GM18517 (cell line): ENCODE results near the gene TBP.

Experiments
- ATAC-seq: cut with Tn5 transposase; IDR thresholded peaks from one replicate; pipeline ENCODE4 v1.9.1; 2021; ENCODE audit warnings: mild to moderate bottlenecking, moderate library complexity; ENCODE audit not compliant: unreplicated experiment

Gene TBP

DNA sequence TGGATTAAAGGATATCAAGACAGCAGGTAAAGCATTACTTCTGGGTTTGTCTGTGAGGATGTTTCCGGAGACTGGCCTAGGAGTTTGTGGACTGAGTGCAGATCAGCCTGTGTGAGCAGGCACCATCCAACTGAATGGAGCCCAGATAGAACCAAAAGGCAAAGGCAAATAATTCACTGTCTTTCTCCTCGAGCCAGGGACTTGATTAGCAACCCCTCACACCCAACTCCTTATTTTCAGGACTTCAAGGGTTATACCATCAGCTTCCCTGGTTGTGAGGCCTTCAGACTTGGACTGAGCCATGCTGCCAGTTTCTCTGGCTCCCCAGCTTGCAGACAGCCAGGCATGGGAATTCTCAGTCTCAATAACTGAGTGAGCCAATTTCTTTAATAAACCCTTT is 20.4 kb upstream of the TBP start:
- no peak for ATAC-seq

DNA sequence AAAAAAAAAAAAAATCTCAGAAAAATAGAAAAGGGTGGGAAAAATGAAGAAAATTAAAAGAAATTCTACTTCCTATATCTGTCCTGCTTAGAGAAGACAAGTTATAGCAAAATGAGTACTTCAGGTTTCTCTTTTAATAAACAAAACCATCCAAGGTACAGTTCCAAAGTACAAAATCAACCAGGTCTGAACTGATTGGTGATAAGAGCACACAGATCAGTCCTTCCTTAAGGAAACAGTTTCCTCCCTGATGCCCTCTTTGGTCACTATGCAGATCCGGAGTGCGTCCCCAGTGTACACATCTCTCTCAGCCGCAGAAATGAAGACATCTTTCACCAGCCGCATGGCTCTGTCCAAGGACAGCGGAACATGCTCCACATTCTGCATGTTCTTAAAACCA is 19.2 kb upstream of the TBP start:
- no peak for ATAC-seq

DNA sequence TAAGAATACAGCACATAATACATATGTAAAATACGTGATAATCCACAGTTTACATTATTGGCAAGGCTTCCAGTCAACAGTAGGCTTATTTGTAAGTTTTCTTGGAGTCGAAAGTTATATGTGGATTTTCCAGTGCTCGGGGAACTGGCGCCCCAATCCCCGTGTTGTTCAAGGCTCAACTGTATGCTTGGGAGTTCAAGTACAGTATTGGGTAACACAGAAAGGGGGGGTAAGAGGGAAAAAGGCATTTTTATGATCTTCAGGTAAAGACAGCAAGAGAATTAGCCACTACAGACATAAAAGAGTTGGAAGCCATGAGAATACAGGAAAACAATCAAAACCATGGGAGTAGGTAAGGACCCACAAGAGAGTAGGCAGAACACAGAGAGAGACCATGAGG is 17.5 kb upstream of the TBP start:
- no peak for ATAC-seq

DNA sequence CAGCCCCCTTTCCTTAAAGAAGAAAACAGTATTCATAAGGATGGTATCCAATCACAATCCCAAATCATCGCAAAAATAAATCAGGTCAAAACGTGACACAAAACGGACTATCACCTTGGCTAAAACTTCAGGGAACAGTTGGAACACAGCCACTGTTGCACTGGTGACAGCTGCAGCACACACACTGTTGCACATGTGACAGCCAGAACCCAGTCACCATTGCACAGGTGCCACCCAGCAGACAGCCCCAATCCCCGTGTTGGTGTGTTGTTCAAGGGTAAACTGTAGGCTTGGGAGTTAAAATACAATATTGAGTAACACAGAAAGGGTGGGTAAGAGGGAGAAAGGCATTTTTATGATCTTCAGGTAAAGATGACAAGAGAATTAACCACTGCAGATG is 16.8 kb upstream of the TBP start:
- ATAC-seq: no peak

DNA sequence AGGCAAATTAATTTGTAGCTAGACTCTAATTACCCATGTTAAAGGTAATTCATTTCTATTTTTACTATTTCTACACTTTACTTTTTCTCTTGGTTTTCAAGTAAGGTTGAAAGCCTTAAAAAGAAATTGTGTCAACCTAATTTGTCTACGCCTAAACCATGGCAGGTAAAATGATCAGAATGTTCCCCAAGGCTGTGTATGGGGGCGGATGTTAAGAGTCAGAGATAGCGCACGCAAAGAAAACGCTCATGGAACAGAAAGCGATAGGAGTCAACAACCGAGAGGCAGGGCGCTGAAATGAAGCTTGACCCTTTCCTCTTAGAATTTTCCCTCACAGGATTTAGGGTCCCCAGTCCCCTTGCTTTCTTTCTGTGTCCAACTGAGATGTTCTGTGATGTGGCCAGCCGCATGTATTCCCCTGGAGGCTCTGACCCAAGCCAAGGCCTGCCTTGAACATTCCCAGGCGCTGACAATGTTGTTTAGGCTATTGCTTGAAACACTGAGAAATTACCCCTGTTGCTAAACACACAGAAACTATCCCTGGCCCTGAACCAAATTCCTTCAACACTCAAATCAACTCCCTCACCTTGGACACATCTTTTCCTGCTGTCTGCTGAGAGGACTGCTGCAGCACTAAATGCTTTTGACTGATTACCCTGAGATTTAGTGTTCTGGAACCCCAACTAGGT is 12.0 kb upstream of the TBP start:
- ATAC-seq: no peak

DNA sequence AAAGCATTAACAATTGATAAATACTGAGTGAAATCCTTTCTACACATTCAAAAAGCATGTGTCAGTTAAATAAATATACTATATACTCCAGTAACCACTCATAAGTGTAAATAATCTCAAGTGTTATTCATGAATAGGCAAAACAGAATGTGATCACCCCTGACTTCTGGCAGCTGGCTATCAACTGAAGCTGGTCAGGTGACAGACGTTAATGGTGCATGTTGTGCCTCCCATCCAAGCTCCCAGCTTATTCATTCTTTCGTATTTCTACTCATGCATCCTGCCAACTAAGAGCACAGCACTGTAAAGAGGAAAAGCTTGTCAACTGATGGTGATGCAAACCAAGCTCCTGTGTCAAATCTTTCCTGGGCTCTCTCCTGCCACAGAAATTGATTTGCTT is 8.8 kb upstream of the TBP start:
- ATAC-seq: no peak

DNA sequence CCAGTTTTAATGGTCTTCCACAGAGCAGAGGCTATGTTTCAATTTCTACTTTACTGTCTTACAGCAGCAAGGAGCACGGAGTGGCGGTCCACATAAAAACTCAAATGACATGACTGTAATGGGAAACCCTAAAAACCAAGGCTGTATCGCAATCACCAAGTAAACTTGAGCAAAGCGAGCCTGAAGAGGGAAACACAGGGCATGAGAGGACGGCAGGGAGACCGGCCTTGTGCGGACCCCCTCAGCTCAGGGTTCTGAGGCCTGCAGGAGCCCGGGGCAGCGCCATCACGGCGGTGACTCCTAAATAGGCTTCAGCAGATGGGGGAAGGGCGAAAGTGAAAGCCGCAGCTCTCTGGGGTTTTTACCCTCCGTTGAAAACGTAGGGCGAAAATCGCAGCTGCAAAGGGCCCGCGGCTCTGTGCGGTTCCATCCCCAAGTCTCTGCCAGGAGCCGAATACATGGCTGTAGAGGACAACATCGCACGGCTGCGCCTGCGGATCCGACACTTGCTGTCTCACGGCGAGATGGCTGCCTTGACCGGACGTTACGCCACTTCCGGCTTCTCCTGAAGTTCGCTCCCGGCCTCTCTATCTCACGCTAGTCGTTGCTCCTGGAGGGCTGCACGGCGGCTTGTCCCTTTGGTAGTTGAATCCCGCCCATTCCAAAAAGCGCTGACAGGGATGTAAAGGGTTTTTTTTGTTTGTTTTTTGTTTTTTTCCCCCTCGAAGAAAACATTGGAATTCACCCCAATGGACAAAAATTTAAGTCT is 1.2 kb upstream of the TBP start, which contains the start of gene PSMB1:
Gene PSMB1, minus strand, starts transcription at position 543 of the 769 bp plus-strand sequence. Its CDS starts 65 bp downstream, at position 478.
- peak; percentile 48 for ATAC-seq

DNA sequence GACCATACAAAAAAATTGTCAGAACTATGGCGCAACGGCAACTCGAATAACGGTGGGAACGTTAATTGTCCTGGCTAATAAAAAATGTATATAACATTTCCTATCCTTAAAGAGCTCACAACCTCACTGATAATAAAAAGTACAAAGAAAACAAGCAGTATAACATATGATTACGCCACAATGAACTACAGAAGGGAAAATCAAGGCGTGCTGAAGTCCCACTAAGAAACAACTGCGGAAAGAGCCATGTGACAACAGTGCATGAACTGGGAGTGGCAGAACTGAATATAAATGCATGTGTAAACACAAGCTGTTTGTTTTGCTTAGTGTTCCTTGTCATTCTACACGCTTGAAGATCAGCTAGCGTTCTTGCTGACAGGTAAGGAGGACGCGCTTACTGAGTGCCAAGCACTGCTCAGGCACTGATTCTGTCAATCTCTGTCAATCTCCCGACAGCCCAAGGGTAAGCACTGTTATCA is 596 bp upstream of the TBP start:
- peak; percentile 34 for ATAC-seq

DNA sequence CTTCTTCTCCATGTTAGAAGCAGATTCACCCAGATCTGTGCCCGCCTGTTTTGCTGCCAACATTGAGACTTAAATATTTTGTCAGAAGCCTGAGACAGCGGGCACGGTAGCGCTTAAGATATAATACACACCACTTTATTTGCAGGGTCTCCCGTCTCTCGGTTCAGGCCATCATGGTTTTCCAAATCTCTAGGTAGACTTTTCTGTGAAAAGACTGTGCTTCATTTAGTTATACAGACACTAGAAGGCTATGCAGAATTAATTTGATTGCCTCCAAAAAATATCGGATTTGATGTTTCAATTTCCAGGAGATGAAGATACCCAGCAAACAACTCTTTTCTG is 598 bp downstream of the TBP start:
- no peak for ATAC-seq

DNA sequence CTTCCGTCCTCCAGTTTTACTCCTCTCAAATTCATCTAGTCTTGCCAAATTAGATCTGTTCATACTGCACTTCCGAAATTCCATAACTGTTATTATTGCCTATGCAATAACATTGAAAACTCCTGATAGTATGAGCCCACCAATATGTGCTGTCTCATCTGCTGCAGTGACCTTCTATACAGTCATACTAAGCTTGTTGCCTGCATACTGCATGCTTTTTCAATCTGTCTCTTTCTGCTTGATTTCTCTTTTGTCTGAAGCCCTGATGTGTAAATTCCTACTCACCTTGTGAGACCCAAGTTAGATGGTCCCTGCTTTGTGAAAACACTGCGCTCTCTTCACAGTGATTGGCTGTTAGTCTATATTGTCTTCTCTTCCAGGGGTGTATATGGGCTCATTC is 1.1 kb downstream of the TBP start:
- ATAC-seq: no peak

DNA sequence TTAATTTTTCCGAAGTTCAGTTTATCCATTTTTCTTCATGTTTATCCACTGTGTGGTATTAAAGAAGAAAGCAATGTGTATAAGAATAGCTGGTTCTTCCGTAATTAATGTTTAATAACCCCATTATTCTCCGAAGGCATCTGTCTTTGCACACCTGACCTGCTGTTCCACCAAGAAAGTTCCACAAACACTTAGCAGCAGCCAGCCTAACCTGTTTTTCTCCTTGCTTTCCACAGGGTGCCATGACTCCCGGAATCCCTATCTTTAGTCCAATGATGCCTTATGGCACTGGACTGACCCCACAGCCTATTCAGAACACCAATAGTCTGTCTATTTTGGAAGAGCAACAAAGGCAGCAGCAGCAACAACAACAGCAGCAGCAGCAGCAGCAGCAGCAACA is 7.4 kb downstream of the TBP start:
- no peak for ATAC-seq

DNA sequence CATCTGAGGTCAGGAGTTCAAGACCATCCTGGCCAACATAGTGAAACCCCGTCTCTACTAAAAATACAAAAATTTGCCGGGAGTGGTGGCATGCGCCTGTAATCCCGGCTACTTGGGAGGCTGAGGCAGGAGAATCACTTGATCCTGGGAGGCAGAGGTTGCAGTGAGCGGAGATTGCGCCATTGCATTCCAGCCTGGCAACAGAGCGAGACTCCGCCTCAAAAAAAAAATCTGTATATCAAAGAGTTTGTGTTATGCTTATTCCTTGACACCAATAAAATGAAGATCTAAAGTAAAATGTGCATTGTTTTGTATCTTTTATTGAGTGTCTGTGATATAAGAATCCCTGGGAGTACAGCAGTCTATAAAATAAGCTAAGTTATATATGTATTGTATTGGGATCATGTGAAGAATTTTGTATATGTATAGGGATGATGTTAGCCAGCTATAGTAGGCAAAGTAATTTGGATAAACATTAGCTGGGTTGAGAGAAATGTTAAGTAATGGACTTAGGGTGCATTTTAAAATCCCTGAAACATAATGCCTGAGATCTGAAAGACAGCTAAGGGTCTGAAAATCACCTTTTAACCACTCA is 10.9 kb downstream of the TBP start:
- ATAC-seq: no peak

DNA sequence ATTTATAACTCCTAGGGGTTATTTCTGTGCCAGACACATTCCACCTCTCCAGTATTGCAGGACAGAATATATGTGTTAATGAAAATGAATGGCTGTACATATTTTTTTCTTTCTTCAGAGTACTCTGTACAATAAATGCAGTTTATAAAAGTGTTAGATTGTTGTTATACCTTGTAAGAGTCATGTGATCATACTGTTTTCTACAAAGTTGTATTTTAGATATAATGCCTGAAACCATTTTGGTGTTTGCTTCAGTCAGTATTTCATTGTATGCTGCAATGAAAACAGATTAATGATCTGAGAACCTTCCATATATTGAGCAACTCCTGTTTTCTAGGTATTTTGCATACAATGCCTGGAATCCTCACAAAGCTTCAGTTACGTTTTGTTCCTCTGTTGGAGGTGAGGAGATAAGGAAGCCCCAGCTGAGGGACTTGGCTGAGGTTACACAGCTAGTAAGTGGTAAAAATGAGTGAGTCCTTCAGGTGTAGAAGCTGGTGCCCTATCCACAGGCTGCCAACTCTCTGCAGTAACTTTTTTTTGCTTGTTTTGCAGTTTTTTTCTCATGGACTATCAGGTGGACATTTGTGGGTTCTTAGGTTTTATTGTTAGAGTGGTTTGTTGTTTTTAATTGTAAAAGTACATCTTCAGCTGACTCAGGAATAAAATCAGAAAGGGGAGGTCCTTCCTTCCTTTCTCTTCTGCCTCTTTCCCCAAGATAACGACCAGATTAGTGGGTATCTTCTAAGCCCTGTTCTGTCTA is 18.7 kb downstream of the TBP start:
- no peak for ATAC-seq

DNA sequence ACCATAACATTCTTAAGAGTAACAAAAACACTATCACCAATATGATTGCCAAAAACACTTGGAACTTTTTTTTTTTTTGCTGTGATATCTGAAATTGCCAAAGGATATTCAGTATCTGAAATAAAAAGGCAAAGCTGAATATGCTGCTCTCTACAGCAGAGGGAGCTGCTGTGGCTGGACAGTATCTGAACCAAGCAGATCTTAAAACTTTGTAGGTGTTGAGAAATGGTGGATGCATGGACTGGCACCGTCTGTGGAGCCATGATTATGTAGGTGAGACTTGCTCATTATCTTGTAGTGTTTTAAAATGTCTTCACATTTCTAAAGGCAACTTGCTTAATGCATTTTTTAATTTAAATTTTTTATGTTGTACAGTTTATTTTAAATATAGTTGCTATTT is 21.1 kb downstream of the TBP start:
- ATAC-seq: no peak

DNA sequence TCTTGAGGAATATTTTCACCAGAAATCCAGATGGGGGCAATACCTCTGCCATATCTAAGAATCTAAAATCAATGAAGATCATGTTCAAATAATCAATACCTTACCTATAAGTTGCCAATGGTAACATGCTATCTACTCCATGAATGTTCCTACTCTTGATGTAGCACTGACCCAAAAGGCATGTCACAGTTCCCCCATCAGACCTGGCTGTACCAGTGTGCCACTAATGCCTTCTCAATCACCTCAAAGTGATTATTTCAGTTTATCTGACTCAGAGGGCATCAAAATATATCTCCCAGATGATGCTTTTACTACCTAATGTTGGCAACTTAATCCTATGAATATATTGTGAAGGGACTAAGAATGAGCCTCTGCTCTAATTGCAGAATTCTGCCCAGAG is 24.7 kb downstream of the TBP start:
- no peak for ATAC-seq

DNA sequence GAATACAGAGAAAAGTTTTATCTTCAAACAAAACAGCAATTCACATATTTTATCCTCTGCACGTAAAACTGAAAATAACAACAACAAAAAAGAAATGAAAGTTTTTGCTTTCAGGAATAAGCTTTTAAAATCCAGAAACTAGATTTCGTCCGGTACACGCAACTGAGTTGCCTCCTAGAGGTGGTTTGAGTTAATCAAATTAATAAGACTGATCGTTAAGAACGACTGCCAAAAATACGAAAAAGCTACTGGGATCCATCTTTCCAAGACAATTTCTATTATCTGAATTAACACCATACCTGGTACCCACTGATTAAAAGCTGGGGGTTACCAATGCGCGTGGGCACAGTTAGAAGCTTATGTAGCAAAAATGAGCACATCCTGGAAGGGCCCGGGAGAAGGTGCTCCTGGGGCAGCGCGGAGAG is 29.6 kb downstream of the TBP start:
- peak; percentile 0 for ATAC-seq

DNA sequence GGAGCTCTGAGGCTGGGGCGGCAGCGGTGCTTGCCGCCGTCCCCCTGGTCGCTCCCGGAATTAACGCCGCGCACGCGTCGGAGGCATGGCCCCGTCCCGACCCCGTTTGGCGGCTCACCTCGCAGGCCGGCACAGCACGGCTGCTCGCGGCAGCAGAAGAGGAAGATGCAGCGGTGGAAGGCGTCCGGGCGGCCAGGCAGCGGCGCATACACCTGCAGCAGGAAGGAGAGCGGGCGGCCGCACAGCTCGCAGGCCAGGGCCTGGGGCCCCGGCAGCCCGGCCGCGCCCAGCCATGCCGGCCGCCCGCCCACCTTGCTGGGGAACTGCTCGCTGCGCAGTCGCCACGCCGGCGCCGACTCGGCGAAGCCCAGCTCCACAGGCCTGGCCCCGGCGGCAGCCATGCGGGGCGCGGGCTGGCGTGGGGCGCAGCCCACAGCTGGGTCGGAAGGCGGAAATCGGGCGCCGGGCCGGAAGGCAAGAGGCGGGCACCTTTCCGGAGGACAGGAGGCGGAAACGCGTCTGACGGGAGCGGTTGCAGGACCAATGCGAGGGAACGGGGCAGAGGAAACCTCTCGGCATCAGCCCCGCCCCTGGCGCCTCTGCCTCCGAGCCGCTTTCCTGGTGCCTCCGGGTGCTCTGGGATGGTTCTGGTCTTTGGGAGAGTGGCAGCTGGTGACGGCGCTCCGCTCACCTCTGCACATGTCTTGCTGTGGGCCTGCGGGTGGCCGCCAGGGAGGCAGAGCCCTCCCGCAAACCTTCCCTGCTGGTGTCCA is 30.2 kb downstream of the TBP start, which contains the start of gene PDCD2:
Gene PDCD2, minus strand, starts transcription at position 457 of the 773 bp plus-strand sequence. Its CDS starts 56 bp downstream, at position 401.
- peak; percentile 99 for ATAC-seq

DNA sequence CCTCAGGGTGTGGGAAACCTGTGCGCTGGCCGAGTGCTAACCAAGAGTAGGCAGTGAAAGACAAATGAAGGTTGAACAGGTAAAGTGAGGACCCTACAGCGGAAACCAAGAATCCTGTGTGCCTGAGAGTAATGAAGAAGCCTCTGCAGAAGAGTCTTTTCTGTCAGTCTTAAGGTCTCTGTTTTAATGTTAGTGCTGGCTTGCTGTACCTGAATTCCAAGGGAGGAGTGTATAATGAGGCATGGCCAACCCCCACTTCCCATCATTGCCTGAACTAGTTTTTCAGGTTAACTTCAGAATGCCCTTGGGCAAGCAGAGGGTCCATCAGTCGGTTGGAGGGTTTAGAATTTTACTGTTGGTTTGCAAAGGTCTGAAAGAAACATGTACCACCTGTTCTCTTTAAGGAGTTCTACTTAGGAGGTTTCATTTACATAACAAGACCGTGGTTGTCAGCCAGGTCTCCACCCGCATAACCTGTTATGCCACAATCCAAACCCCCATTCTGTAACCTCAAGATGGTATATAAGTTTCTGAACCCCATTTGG is 30.9 kb downstream of the TBP start:
- ATAC-seq: peak; percentile 44

DNA sequence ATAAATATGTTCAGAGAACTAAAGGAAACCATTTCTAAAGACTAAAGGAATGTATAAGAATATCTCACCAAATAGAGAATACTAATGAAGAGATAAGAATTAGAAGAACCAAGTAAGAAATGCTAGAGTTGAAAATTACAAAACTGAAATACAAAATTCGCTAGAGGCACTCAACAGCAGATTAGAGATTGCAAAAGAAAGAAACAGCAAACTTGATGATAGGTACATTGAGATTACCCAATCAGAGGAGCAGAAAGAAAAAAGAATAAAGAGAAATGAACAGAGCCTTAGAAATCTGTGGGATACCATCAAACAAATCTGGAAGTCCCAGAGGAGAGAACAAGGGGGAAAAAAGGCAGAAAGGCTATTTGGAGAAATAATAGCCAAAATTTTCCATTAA is 36.6 kb downstream of the TBP start:
- no peak for ATAC-seq

DNA sequence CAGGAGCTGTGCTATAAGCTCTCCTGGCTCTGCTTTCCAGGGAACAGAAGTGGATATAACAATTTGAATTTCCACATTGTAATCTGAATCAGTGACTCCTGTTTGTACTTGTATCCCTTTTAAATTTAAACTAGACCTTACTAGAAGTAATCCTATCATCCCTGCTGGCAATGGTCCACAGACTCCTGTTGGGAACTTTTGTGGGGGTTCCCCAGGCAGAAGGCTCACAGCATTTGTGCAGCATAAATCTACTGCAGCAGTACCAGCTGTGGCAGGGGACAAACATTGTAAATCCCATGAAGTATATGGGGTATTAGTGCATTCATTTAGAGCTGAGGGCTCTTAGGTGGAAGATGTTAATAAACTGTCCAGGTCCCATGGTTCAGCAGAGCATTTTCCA is 42.3 kb downstream of the TBP start:
- no peak for ATAC-seq
